WTC11 (cell line): Measurements from ENCODE around the gene ACYP2.
"Not testable (repeated sequence)": the region's sequence is repeated elsewhere in the genome, so short reads cannot be mapped to it uniquely, and the experiment has no call there.

Experiments
- CREB1 ChIP-seq: sonication (generic); formaldehyde crosslinking; IDR thresholded peaks from 2 replicates; pipeline ENCODE4 v1.8.0; 2023; ENCODE audit warnings: mild to moderate bottlenecking, missing genetic modification reagents
- ELF4 ChIP-seq: sonication (generic); formaldehyde crosslinking; IDR thresholded peaks from 2 replicates; pipeline ENCODE4 v1.8.1; 2022; ENCODE audit warnings: low read depth, mild to moderate bottlenecking, moderate library complexity, missing genetic modification reagents
- MAX ChIP-seq: sonication (generic); formaldehyde crosslinking; IDR thresholded peaks from 2 replicates; pipeline ENCODE4 v1.8.0; 2022; ENCODE audit warnings: mild to moderate bottlenecking, missing genetic modification reagents
- ZNF263 ChIP-seq: sonication (generic); formaldehyde crosslinking; IDR thresholded peaks from 2 replicates; pipeline ENCODE4 v1.8.1; 2022; ENCODE audit warnings: low read depth, mild to moderate bottlenecking, moderate library complexity, missing genetic modification reagents
- ZNF396 ChIP-seq: fragments of 250-450 bp; sonication (Bioruptor Pico); IDR thresholded peaks from 2 replicates; pipeline ENCODE4 v1.8.0; 2021; ENCODE audit warnings: mild to moderate bottlenecking, moderate library complexity, borderline replicate concordance
- TF ChIP-seq, protein P1 (sequence below): fragments of 200-600 bp; IDR thresholded peaks from 2 replicates; pipeline ENCODE4 v1.8.0; 2022; ENCODE audit warnings: antibody characterized with exemption
- TF ChIP-seq, protein P2 (sequence below): fragments of 250-450 bp; sonication (Bioruptor Pico); IDR thresholded peaks from 2 replicates; pipeline ENCODE4 v1.9.0; 2021; ENCODE audit warnings: mild to moderate bottlenecking

GRCh38 chr2:54072483-54072882 is 42.9 kb upstream of the ACYP2 start:
- not testable (repeated sequence) for TF ChIP-seq MAX; ELF4 (CRISPR knock-in tag); ZNF263 (CRISPR knock-in tag); ZNF396 (CRISPR knock-in tag); CREB1 (CRISPR knock-in tag)
- TF ChIP-seq, protein P1, sequence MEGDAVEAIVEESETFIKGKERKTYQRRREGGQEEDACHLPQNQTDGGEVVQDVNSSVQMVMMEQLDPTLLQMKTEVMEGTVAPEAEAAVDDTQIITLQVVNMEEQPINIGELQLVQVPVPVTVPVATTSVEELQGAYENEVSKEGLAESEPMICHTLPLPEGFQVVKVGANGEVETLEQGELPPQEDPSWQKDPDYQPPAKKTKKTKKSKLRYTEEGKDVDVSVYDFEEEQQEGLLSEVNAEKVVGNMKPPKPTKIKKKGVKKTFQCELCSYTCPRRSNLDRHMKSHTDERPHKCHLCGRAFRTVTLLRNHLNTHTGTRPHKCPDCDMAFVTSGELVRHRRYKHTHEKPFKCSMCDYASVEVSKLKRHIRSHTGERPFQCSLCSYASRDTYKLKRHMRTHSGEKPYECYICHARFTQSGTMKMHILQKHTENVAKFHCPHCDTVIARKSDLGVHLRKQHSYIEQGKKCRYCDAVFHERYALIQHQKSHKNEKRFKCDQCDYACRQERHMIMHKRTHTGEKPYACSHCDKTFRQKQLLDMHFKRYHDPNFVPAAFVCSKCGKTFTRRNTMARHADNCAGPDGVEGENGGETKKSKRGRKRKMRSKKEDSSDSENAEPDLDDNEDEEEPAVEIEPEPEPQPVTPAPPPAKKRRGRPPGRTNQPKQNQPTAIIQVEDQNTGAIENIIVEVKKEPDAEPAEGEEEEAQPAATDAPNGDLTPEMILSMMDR: not testable (repeated sequence)
- TF ChIP-seq, protein P2, sequence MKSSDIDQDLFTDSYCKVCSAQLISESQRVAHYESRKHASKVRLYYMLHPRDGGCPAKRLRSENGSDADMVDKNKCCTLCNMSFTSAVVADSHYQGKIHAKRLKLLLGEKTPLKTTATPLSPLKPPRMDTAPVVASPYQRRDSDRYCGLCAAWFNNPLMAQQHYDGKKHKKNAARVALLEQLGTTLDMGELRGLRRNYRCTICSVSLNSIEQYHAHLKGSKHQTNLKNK (CRISPR knock-in tag): not testable (repeated sequence)
